COR-L47 (cell line): Measurements from ENCODE around the gene POLA2.
"Not testable (repeated sequence)": the region's sequence is repeated elsewhere in the genome, so short reads cannot be mapped to it uniquely, and the experiment has no call there.

Source experiments
- DNase-seq: peaks from one replicate; lab custom pipeline; 2025; lab: John Stamatoyannopoulos, UW

Gene POLA2

DNA sequence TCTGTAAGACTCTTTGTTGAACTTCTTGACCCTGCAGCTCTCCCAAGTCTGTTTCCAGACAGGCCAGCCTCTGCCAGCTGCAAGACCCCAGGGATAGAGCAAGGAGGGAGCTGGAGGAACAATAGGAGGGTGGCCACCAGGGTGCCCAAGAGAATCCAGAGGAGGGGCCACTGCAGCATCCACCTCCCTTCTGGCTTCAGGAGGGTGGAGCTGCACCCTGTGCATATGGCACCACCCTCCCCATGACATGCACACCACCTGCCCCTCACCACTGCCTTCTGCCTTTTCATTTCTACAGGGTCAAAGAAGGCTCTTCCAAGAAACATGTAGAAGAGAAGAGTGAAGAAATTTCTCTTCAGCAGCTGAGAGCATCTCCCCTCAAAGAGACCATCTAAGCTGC lies 20.1 kb upstream of the POLA2 start:
- DNase-seq, result no peak

DNA sequence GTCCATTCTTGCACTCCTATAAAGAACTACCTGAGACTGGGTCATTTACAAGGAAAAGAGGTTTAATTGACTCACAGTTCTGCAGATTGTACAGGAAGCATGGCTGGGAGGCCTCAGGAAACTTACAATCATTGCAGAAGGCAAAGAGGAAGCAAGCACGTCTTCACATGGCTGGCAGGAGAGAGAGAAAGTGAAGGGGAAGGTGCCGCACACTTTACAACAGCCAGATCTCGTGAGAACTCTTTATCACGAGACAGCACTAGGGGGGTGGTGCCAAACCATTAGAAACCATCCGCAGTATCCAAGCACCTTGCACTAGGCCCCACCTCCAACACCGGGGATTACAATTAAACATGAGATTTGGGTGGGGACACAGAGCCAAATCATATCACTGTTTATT lies 19.4 kb upstream of the POLA2 start:
- DNase-seq, result no peak

DNA sequence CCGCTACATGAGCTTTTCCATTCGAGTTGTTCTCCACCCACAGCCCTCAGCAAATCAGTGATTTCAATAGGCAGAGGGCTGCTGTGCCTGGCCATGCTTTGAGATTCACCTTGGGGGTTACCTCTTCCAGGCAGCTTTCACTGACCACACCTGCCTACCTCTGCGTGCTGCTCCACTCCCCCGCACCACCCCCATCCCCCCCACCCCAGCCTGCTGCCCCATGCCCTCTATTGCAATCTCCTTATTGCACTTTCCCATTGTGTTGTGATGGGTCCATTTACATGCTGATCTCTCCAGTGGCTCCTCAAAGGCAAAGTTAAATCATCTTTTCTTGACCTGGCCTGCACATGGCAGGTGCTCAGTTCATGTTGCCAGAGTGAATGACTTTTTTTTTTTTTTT lies 18.0 kb upstream of the POLA2 start:
- no peak for DNase-seq

DNA sequence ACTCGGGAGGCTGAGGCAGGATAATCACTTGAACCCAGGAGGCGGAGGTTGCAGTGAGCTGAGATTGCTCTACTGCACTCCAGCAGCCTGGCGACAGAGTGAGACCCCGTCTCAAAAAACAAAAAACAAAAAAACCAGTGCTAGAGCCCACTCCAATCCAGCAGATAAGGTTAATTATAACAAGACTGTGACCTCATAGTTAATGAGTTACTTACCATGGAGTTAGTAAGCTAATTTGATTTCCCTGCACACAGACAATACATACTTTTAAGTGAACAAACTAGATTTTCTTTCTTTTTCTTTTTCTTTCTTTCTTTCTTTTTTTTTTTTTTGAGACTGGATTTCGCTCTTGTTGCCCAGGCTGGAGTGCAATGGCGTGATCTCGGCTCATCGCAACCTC lies 16.7 kb upstream of the POLA2 start:
- not testable (repeated sequence) for DNase-seq

DNA sequence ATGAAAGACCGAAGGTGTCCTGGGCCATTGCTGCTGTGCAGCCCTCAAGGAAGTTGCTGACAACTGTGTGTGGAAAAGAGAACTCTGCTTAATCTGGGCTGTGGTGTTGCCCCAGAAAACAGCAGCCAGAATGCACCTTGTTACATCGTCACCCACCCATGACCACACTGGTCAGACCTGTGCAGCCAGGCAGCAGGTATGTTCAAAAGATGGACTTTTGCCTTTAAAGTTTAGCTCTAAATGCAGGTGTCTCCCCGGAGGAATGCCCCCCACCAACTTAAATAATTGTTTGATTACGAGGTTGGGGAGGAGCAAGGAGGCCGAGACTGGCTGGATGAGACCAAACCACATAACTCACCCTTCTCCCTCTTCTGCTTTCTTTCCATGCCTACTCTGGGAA lies 15.3 kb upstream of the POLA2 start:
- DNase-seq, result no peak

DNA sequence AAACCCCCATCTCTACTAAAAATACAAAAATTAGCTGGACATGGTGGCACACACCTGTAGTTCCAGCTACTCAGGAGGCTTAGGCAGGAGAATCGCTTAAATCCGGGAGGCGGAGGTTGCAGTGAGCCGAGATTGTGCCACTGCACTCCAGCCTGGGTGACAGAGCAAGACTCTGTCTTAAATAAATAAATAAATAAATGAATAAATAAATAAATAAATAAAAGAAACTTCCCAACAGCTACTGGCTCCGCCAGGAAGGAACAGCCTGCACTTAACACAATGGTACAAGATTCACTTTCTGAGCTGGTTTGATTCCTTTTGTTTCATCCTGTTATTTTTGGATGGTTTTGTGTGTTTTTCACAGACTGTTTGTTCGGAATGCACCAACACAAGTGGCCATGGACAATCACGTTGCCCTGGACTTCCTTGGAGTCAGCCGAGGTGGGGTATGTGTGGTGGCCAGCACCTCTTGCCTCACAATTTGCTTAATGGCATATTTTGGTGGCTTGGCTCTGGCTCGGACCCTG lies 13.5 kb upstream of the POLA2 start:
- not testable (repeated sequence) for DNase-seq

DNA sequence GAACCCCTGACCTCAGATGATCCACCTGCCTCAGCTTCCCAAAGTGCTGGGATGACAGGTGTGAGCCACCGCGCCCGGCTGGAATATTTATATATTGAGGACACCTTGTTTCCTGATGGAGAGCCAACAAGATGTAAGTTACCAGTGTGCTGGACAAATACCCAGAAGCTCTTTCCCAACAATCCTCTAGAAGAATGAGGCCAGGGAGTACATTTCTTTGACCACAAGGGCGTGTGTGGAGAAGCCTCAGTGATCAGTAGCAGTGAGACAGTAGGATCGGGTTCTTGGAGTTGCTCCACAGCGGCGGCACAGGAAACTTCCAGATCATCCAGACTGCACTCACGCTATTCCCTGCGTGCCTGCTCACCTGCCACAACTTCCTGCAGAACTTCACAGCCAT lies 10.3 kb upstream of the POLA2 start:
- DNase-seq, result no peak

DNA sequence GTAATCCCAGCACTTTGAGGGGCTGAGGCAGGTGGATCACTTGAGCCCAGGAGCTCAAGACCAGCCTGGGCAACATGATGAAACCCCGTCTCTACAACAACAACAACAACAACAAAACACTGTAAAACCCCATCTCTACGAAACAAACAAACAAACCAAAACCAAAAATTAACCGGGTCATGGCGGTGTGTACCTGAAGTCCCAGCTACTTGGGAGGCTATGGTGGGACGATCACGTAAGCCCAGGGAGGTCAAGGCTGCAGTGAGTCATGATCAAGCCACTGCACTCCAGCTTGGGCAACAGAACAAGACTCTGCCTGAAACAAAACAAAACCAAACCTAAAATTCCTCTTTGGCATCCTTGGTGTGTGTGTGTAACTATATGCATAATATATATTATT lies 7.0 kb upstream of the POLA2 start:
- DNase-seq, result no peak

DNA sequence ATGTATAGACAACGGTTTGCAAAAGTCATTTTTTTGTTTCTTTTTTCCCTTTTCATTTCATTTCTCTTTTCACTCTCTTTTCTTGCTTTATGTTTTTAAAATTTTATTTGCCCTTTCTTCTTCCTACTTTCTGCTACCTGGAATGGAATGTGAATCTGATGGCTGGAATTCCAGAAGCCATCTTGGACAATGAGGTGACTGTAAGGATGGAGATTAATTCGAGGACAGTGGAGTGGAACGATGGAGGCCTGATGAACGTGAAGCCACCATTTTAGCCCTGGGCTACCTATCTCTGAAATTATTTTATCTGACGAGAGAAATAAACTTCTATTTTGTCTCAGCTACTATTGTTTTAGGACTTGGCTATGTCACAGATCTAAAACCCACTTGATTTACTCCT lies 2.8 kb upstream of the POLA2 start:
- DNase-seq, result no peak

DNA sequence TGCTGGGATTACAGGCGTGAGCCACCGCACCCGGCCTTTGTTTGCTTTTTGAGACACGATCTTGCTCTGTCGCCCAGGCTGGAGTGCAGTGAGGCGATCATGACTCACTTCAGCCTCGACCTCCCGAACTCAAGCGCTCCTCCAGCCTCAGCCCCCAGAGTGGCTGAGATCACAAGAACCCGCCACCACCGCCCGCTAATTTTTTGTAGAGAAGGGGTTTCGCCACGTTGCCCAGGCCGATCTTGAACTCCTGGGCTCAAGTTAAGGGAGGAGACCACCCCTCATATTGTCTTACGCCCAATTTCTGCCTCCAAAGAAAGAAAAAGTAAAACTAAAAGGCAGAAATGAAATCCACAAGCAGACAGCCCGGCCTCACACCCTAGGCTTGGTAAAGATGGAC lies 1.5 kb upstream of the POLA2 start:
- no peak for DNase-seq

DNA sequence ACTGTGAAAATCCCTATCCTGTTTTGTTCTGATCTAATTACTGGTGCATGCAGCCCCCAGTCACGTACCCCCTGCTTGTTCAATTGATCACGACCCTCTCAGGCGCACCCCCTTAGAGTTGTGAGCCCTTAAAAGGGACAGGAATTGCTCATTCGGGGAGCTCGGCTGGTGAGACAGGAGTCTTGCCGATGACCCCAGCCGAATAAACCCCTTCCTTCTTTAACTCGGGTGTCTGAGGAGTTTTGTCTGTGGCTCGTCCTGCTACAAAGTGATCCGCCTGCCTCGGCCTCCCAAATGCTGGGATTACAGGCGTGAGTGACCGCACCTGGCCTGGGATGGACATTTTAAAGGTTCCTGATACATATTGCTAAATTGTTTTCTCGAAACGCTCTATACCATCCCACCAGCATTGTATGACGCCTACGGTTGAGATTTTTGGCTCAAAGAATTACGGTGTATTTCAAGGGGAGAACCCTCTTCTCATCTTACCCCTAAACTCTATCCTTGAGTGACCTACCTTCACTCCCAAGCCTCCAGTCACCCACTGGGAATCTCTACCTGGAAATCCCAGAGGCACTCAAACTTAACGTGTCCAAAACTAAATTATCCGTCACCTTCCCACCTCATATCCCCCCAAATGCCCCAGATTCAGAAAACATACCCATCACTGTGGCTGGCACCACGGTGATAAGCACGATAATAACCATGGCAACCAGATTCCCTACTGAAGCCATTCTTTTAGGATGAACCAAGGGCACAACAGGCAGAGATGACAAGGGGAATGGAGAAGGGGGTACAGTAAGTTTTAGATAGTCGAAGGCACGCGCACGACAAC lies 789 bp upstream of the POLA2 start:
- DNase-seq, result no peak

DNA sequence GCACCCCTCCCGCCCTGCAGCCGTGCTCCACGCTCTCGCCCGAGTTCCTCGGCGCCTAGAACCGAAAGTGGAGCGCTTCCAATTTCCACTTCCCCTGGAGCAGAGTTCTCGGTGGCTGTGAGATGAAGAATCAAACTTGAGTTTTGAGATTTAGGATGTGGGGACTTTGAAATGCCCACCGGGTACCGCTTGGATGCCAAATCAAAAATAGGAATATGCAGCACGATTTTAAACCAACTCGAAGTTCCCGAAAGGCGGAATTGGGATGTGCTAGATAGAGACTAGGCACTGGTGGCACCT lies 569 bp downstream of the POLA2 start:
- DNase-seq, result no peak

DNA sequence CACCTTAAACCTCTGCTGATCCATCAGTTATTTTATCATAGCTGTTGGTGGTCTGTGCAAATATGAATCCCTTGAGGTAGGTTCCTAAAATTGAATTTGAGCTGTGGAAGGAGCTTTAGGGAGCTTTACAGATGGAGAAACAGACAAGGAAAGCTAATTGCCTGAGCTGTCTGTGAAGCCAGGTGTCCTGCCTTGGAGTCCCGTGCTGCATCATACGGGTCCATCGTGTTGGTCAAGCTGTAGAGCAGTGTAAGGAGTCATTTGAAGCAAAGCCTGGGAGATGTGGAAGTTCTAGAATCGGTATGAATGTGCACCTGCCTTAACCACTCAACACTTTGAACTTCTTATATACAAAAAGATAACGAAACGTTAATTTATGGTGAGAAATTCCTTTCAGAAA lies 1.0 kb downstream of the POLA2 start:
- DNase-seq, result no peak

DNA sequence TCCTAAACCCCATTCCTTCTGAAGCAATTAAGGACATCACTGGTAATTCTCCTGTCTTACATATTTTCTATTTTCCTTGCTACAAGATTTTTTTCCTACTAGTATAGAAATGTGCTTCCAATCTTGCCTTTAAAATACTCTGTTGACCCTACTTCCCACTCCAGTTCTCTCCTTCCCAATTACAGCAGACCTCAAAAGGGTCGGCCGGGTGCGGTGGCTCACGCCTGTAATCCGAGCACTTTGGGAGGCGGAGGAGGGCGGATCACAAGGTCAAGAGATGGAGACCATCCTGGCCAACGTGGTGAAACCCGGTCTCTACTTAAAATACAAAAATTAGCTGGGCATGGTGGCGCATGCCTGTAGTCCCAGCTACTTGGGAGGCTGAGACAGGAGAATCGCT lies 3.0 kb downstream of the POLA2 start:
- DNase-seq, result not testable (repeated sequence)

DNA sequence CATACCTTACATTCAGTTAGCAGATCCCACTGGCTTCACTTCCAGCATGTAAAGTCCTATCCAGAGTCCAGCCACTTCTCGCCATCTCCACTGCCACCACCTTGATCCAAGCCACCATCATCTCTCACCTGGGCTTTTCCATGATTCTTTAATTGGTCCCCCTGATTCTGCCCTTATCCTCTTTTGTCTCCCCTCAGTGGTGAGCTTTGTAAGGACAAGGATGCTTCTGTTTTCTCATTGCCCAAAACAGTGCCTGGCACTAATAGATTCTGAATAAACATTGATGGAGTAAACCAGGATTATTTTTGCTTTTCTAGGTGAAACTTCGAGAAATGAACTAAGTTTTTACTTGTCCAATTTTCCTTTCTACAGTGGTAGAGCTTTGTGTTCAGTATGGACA lies 4.4 kb downstream of the POLA2 start:
- DNase-seq, result no peak

DNA sequence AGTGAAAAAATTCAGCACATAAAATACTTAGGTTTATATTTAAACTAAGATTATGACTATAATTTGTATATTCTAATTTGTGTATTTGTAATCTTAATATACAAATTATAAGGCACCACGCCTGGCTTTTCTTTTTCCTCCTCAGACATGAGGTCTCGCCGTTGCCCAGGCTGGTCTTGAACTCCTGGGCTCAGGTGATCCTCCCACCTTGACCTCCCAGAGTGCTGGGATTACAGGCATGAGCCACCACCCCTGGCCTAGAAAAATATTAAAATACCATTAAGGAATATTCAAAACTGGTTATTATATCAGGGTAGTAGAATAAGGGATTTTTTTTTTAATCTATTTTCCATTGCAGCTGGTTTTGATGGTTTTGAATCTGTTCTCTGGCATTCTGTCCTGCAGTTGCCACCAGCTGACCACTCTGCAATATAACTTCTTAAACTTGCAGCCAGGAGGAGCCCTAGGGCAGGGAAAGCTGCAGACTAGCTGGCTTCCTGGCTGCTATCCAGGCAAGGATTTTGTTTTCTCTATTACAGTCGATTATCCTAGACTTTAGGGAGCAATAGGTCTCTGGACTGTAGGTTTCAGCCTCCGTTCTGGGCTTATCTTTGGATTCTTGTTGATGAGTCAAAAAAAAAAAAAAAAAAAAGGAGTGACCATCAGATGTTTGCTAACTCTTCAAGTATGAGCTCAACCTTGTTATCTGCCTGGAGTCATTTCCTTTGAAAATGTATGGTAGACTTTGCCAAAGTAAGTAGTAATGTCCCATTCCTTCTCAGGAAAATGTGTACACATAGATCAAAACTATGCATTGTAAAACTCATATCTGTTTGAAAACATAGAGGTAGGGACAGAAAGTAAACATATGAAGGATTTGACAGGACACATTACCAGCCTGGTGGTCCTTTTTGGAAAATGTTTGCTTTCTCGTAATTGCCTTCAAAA lies 13.2 kb downstream of the POLA2 start:
- peak; percentile 33 for DNase-seq

DNA sequence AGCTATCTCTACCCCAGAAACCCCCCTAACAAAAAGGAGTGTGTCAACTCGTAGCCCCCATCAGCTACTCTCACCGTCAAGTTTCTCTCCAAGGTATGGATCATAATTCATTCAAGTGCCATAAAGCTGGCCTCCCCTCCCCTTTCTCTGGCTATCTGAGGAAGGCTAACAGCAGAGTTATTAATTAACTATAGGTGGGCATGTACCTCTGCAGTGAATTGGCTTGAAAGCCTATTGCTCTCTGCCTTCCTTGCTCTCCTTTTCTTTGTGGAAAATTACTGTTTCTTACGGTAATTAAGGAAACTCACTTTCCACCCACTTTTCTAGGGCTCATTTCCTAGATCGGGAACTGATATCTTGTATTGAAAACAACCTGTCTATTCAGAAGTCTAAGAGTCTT lies 14.1 kb downstream of the POLA2 start:
- no peak for DNase-seq

DNA sequence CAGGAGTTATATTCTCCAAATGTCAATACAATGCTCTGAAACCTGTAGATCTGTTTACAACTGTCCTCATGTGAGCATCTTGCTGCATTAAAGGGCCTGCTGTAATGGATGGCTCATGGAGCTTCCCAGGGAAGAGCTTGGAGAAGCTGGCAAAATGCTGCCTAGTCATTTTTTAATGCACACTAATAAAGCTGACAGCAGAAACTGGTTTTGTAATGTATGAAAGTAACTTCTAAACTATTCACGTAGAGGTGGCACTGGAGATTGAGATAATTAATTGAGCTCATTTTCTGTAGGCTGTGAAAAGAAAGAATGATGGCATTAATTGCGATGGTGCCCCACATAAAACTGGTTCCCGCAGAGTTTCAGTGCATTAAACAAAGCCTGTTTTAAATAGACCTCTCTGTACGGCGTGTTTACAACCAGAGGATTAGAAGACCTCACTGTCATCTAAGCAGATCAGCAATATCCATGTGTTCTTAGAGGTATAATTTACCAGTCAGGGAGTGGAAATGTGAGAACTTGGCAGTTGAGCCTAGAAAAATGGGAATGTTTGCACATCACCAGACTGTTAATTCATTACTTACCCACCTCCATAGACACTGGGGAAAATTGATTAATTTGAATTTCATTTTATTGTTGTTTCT lies 16.0 kb downstream of the POLA2 start:
- no peak for DNase-seq

DNA sequence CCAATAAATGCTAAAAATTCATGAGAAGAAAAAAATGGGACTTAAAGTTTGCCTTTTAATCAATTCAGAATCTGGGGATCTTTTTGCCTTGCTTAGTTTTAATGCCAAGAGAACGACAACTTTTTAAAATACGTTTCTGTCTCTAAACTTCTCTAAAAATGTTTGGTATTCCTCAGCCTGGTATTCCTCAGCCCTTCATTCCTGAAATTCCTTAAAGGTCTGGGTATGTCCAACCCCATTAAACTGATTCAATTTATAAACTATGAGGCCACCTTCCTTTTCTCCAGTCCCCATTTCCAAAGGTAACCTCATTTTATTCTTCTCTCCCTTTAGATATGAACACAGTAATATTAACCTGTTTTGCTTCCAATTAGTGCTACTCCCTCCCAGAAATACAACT lies 16.6 kb downstream of the POLA2 start:
- DNase-seq, result no peak

DNA sequence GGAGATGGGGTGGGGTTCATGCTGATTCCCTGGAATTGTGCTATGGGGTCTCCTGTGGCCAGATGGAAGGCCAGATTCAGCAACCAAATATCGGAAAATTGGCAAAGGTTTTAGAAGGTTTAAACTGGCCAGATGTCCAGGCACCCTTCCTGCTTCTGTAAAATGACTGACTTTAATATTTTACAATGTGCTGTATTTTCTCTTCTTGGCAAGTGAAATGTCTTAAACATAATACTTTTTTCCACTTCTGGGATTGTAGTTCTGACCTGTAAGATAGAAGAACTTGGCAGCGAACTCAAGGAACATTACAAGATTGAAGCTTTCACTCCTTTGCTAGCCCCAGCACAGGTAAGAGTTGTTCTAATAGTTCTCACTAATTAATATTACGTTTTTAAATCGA lies 17.5 kb downstream of the POLA2 start:
- DNase-seq, result no peak

DNA sequence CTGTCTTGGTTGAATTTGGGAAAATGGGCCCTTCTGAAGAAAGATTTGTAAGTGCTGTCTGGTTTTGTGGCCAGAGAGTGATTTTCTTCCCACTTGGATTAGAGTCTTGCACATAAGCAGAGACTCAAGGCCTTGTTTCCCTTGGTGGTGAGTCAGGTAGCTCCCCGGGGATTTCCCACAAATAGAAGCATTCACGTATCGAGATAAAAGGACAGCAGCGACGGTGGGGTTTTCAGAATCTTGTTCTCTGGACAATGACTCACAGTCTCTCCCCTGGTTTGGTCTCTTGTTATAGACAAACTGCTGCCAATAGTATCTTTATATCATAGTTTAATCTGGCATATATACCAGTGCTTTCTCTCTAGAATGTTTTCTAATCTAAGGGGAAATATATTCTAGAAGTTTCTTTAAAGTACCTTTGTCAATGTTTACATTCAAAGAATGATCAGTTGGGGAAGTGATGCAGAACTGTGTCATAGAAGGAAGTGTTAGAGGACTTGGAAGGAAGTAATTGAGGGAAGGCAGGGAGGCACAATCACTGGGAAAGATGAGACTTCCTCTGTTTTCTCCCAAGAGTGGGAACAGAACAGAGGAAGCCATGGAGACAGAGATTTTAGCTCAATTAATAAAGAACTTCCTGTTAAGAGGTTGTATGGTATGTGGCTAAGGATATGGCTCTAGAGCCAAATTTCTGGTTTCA lies 18.1 kb downstream of the POLA2 start:
- DNase-seq, result no peak

DNA sequence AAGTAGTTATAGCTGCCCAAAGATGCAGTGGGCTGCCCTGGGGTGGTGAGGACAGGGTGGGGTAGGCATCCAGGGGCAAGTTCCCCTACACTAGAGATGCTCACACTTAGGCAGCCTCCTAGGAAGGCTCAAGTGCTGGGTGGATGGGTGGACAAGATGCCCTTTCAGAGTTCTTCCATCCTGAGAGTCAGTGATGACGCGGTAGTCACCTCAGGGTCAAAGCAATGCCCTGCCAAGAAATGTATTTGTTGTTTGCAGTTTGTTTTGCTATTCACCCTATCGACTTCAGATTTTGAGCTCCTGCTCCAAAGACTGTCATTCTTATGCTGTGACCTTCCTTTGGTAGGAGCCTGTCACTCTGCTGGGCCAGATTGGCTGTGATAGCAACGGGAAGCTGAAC lies 18.9 kb downstream of the POLA2 start:
- no peak for DNase-seq
